ENCODE data around the gene GABBR1.

GABBR1 gene

DNA sequence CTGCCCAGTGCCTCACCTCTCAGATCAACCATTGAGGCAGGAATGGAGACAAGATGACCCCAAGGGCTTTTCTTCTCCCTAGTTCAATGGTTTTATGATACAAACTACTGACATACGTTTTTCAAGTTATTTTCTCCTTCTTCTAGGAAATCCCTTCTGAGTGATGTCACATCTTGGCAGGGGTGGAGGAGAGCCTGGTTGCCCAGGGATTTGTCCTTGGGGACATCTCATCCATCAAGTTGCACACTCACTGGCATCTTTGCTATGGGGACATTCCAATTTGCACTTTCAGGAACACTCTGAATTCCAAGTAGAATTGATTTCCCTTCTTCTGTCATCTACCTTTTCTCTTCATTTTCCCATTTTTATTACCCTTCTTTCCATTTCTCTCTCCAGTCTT lies 38.0 kb upstream of the GABBR1 start:
- H4K8ac ChIP-seq (ENCODE audit: low read depth, low read length) = no peak overlapping the region
- H2BK5ac ChIP-seq (ENCODE audit: low read length) = no peak overlapping the region
- no peak overlapping the region for H3K4me3 ChIP-seq (ENCODE audit: low read length)
- H3K23ac ChIP-seq (ENCODE audit: low read length) = no peak overlapping the region
- no peak overlapping the region for H3K9ac ChIP-seq (ENCODE audit: low read length)
- no peak overlapping the region for H2BK120ac ChIP-seq (ENCODE audit: low read depth, low read length)
- H3K79me1 ChIP-seq (ENCODE audit: low read length) = no peaks in the 10 kb centered on the region
- H3K4ac ChIP-seq (ENCODE audit: low read depth, low read length) = no peak overlapping the region
- H3K18ac ChIP-seq (ENCODE audit: low read length) = no peak overlapping the region
- no peak overlapping the region for H3K27ac ChIP-seq (ENCODE audit: low read depth, low read length)
- no peaks in the 10 kb centered on the region for H3K79me2 ChIP-seq (ENCODE audit: control insufficient read depth, insufficient read depth, low read length)
- no CpG with 5 or more reads among the region's 1 CpG for WGBS (ENCODE audit: extremely low coverage, insufficient coverage, low lambda C conversion rate)
- H2BK15ac ChIP-seq (replicated peaks; ENCODE audit: low read depth) = no peak overlapping the region
- no peaks in the 10 kb centered on the region for H3K36me3 ChIP-seq (ENCODE audit: control insufficient read depth, insufficient read depth, low read length)
- no peak overlapping the region for H3K4me2 ChIP-seq (ENCODE audit: low read length)
- H3K56ac ChIP-seq (ENCODE audit: low read length) = peak overlapping the region; percentile 20
- H4K5ac ChIP-seq (ENCODE audit: low read length) = no peak overlapping the region
- no peak for DNase-seq
- peaks cover 8% of the 10 kb centered on the region for H3K4me1 ChIP-seq (ENCODE audit: control insufficient read depth, low read depth, low read length)
- peak overlapping the region; percentile 28 for H2AK5ac ChIP-seq (ENCODE audit: low read length)
- H3K27me3 ChIP-seq (ENCODE audit: insufficient read depth, low read length, poor library complexity) = no peaks in the 10 kb centered on the region

DNA sequence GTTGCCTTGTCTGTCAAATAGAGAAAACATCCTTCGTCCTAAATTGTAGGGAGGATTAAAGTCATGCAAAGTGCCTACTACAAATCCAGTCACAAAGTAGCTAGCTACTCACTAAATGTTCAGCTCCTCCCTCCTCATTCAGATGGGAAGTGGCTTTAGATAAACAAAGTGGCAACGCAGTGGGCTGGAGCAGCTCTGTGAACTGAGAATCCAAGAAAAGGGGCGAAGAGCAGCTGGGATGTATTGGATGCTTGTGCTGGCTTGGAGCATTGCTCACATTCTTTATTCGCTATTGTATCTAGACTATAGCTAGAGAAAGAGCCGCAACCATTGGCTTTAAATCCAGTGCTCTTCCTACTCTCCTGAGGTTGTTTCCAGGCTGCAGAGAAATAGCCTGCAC lies 34.2 kb upstream of the GABBR1 start:
- H2AK5ac ChIP-seq (ENCODE audit: low read length) = no peak overlapping the region
- H3K56ac ChIP-seq (ENCODE audit: low read length) = no peak overlapping the region
- H3K27ac ChIP-seq (ENCODE audit: low read depth, low read length) = no peak overlapping the region
- H3K23ac ChIP-seq (ENCODE audit: low read length) = no peak overlapping the region
- H3K36me3 ChIP-seq (ENCODE audit: control insufficient read depth, insufficient read depth, low read length) = no peaks in the 10 kb centered on the region
- H3K79me1 ChIP-seq (ENCODE audit: low read length) = no peaks in the 10 kb centered on the region
- no peak overlapping the region for H3K18ac ChIP-seq (ENCODE audit: low read length)
- no peak overlapping the region for H2BK5ac ChIP-seq (ENCODE audit: low read length)
- H3K9ac ChIP-seq (ENCODE audit: low read length) = no peak overlapping the region
- peak; percentile 82 for DNase-seq
- H2BK120ac ChIP-seq (ENCODE audit: low read depth, low read length) = no peak overlapping the region
- no CpG with 5 or more reads among the region's 5 CpGs for WGBS (ENCODE audit: extremely low coverage, insufficient coverage, low lambda C conversion rate)
- peak overlapping the region; percentile 41 for H3K4ac ChIP-seq (ENCODE audit: low read depth, low read length)
- H2BK15ac ChIP-seq (replicated peaks; ENCODE audit: low read depth) = no peak overlapping the region
- no peak overlapping the region for H4K5ac ChIP-seq (ENCODE audit: low read length)
- peaks cover 8% of the 10 kb centered on the region for H3K4me1 ChIP-seq (ENCODE audit: control insufficient read depth, low read depth, low read length)
- no peak overlapping the region for H3K4me3 ChIP-seq (ENCODE audit: low read length)
- no peak overlapping the region for H3K4me2 ChIP-seq (ENCODE audit: low read length)
- H3K79me2 ChIP-seq (ENCODE audit: control insufficient read depth, insufficient read depth, low read length) = no peaks in the 10 kb centered on the region
- H3K27me3 ChIP-seq (ENCODE audit: insufficient read depth, low read length, poor library complexity) = no peaks in the 10 kb centered on the region
- no peak overlapping the region for H4K8ac ChIP-seq (ENCODE audit: low read depth, low read length)

DNA sequence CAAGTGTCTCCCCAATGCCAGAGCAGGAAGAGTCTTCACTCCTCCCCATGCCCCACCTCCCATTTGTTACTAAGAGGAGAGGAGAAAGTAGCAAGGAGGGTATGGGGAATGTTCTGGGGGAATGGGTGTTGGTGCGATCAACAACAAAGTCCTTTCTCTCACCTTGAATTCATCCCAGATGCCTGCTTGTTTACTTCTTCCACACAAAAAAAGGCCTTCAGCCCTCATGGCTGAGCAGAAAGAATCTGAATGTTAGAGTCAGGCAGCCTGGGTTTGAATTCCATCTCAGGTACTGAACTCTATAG lies 33.8 kb upstream of the GABBR1 start:
- Histone ChIP-seq H3K4me3 (ENCODE audit: low read length) (no peak overlapping the region), H3K27ac (ENCODE audit: low read depth, low read length) (peak overlapping the region; percentile 2), H3K4ac (ENCODE audit: low read depth, low read length) (no peak overlapping the region), H2BK15ac (replicated peaks; ENCODE audit: low read depth) (no peak overlapping the region), H3K4me1 (ENCODE audit: control insufficient read depth, low read depth, low read length) (peaks cover 8% of the 10 kb centered on the region), H3K9ac (ENCODE audit: low read length) (no peak overlapping the region), H2AK5ac (ENCODE audit: low read length) (no peak overlapping the region), H2BK120ac (ENCODE audit: low read depth, low read length) (no peak overlapping the region), H2BK5ac (ENCODE audit: low read length) (no peak overlapping the region), H3K4me2 (ENCODE audit: low read length) (no peak overlapping the region), H3K56ac (ENCODE audit: low read length) (peak overlapping the region; percentile 8), H3K79me1 (ENCODE audit: low read length) (no peaks in the 10 kb centered on the region), H3K79me2 (ENCODE audit: control insufficient read depth, insufficient read depth, low read length) (no peaks in the 10 kb centered on the region), H4K5ac (ENCODE audit: low read length) (no peak overlapping the region), H3K27me3 (ENCODE audit: insufficient read depth, low read length, poor library complexity) (no peaks in the 10 kb centered on the region), H3K23ac (ENCODE audit: low read length) (no peak overlapping the region), H3K36me3 (ENCODE audit: control insufficient read depth, insufficient read depth, low read length) (no peaks in the 10 kb centered on the region), H3K18ac (ENCODE audit: low read length) (no peak overlapping the region), H4K8ac (ENCODE audit: low read depth, low read length) (no peak overlapping the region)
- DNase-seq = peak; percentile 75
- no CpG with 5 or more reads among the region's 1 CpG for WGBS (ENCODE audit: extremely low coverage, insufficient coverage, low lambda C conversion rate)

GRCh38 chr6:29665942-29666825 lies 33.2 kb upstream of the GABBR1 start:
- H4K8ac ChIP-seq (ENCODE audit: low read depth, low read length) = no peak overlapping the region
- H3K18ac ChIP-seq (ENCODE audit: low read length) = no peak overlapping the region
- no CpG with 5 or more reads among the region's 8 CpGs for WGBS (ENCODE audit: extremely low coverage, insufficient coverage, low lambda C conversion rate)
- H3K4me1 ChIP-seq (ENCODE audit: control insufficient read depth, low read depth, low read length) = peaks cover 8% of the 10 kb centered on the region
- H3K9ac ChIP-seq (ENCODE audit: low read length) = no peak overlapping the region
- peak; percentile 87 for DNase-seq
- peak overlapping the region; percentile 2 for H3K27ac ChIP-seq (ENCODE audit: low read depth, low read length)
- no peak overlapping the region for H2AK5ac ChIP-seq (ENCODE audit: low read length)
- no peak overlapping the region for H2BK15ac ChIP-seq (replicated peaks; ENCODE audit: low read depth)
- no peak overlapping the region for H3K4me2 ChIP-seq (ENCODE audit: low read length)
- no peak overlapping the region for H2BK120ac ChIP-seq (ENCODE audit: low read depth, low read length)
- H3K79me2 ChIP-seq (ENCODE audit: control insufficient read depth, insufficient read depth, low read length) = no peaks in the 10 kb centered on the region
- H3K56ac ChIP-seq (ENCODE audit: low read length) = no peak overlapping the region
- H3K4ac ChIP-seq (ENCODE audit: low read depth, low read length) = no peak overlapping the region
- no peaks in the 10 kb centered on the region for H3K27me3 ChIP-seq (ENCODE audit: insufficient read depth, low read length, poor library complexity)
- no peak overlapping the region for H4K5ac ChIP-seq (ENCODE audit: low read length)
- H3K23ac ChIP-seq (ENCODE audit: low read length) = no peak overlapping the region
- no peak overlapping the region for H3K4me3 ChIP-seq (ENCODE audit: low read length)
- no peaks in the 10 kb centered on the region for H3K36me3 ChIP-seq (ENCODE audit: control insufficient read depth, insufficient read depth, low read length)
- H3K79me1 ChIP-seq (ENCODE audit: low read length) = no peaks in the 10 kb centered on the region
- no peak overlapping the region for H2BK5ac ChIP-seq (ENCODE audit: low read length)

DNA sequence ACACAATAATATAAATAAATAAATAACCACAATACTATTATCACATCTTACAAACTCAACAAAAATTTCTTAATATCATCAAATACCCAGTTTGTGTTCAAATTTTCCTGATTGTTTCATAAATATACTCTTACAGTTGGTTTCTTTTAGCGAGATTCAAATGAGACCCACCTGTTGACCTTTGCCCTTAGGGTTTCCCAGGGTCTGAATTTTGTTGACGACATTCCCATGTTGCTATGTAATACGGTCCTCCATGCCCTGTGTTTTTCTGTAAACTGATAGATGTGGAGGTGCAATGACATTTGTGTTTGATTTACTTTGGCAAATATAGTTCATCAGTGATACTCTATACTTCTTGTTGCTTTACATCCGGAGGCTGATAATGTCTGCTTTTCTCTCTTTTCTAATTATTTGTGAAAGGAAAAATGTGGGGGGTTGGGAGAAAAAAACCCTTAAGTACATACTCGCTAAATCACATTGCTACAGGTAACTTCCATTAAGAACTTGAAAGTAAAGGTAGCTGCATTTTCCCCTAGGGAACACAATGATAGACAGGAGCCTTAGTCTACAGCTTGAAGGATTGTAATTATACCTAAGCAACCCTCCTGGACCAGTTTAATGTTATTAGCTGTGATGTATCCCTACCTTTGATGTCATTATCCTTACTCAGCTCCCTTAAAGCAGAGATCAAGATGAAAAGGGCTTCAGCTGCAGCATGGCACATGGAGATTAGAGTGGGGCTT lies 30.5 kb upstream of the GABBR1 start:
- no peak overlapping the region for H4K5ac ChIP-seq (ENCODE audit: low read length)
- no peak overlapping the region for H3K23ac ChIP-seq (ENCODE audit: low read length)
- no peak overlapping the region for H3K18ac ChIP-seq (ENCODE audit: low read length)
- no peak overlapping the region for H3K4me2 ChIP-seq (ENCODE audit: low read length)
- no peak overlapping the region for H2BK15ac ChIP-seq (replicated peaks; ENCODE audit: low read depth)
- no peak overlapping the region for H3K9ac ChIP-seq (ENCODE audit: low read length)
- no peaks in the 10 kb centered on the region for H3K79me2 ChIP-seq (ENCODE audit: control insufficient read depth, insufficient read depth, low read length)
- H2BK5ac ChIP-seq (ENCODE audit: low read length) = no peak overlapping the region
- H3K79me1 ChIP-seq (ENCODE audit: low read length) = no peaks in the 10 kb centered on the region
- H3K4ac ChIP-seq (ENCODE audit: low read depth, low read length) = no peak overlapping the region
- peak; percentile 72 for DNase-seq
- H4K8ac ChIP-seq (ENCODE audit: low read depth, low read length) = no peak overlapping the region
- no peaks in the 10 kb centered on the region for H3K27me3 ChIP-seq (ENCODE audit: insufficient read depth, low read length, poor library complexity)
- H2AK5ac ChIP-seq (ENCODE audit: low read length) = no peak overlapping the region
- H2BK120ac ChIP-seq (ENCODE audit: low read depth, low read length) = no peak overlapping the region
- WGBS (ENCODE audit: extremely low coverage, insufficient coverage, low lambda C conversion rate) = no CpG with 5 or more reads among the region's 5 CpGs
- H3K36me3 ChIP-seq (ENCODE audit: control insufficient read depth, insufficient read depth, low read length) = no peaks in the 10 kb centered on the region
- peaks cover 8% of the 10 kb centered on the region for H3K4me1 ChIP-seq (ENCODE audit: control insufficient read depth, low read depth, low read length)
- no peak overlapping the region for H3K27ac ChIP-seq (ENCODE audit: low read depth, low read length)
- peak overlapping the region; percentile 37 for H3K56ac ChIP-seq (ENCODE audit: low read length)
- no peak overlapping the region for H3K4me3 ChIP-seq (ENCODE audit: low read length)
